ENCODE results near the gene RAP1GAP2. TPM values are rescaled to one million over a fixed set of nuclear protein-coding genes. Genes with fewer than 3 reads are reported as not detected.

The RAP1GAP2 gene
- total RNA-seq, 1 donor from 2014 or later: 8.6 TPM

GRCh38 chr17:2795441-2796163 lies 636 bp upstream of the RAP1GAP2 start:
- FAIRE-seq (no peak), DNase-seq (ENCODE audit: low read depth) (no peak)
- Histone ChIP-seq H3K4me3 (ENCODE audit: insufficient read depth, low read depth, low read length) (no peak overlapping the region), H2AFZ (ENCODE audit: low read depth, low read length) (no peak overlapping the region), H4K20me1 (ENCODE audit: insufficient read depth, low read length) (no peaks in the 10 kb centered on the region), H3K27me3 (ENCODE audit: insufficient read depth, low read length) (peaks cover 12% of the 10 kb centered on the region), H3K9ac (ENCODE audit: low read length) (no peak overlapping the region), H3K27ac (ENCODE audit: low read depth, low read length) (no peak overlapping the region), H3K79me2 (ENCODE audit: insufficient read depth, low read length) (no peaks in the 10 kb centered on the region), H3K4me1 (ENCODE audit: insufficient read depth, low read length) (no peaks in the 10 kb centered on the region), H3K9me3 (ENCODE audit: insufficient read depth, low read depth, low read length) (no peaks in the 10 kb centered on the region), H3K36me3 (ENCODE audit: insufficient read depth, low read length) (no peaks in the 10 kb centered on the region), H3K4me2 (ENCODE audit: low read length) (no peak overlapping the region)
- TF ChIP-seq EZH2 (IDR thresholded peaks at IDR 0.05; ENCODE audit: insufficient read depth, low read length): no peak
- TF ChIP-seq CTCF (IDR thresholded peaks at IDR 0.05; ENCODE audit: insufficient read depth, low read depth, low read length): no peak
- Mint-ChIP-seq H3K4me3 (ENCODE audit: unreplicated experiment) (no peak overlapping the region), H3K4me1 (ENCODE audit: low read depth, unreplicated experiment) (no peaks in the 10 kb centered on the region), H3K36me3 (ENCODE audit: low read depth, unreplicated experiment) (peaks cover 2% of the 10 kb centered on the region), H3K27me3 (ENCODE audit: low read depth, unreplicated experiment) (peaks cover 45% of the 10 kb centered on the region), H3K9me3 (ENCODE audit: unreplicated experiment) (no peaks in the 10 kb centered on the region), H3K27ac (ENCODE audit: unreplicated experiment) (no peak overlapping the region)

GRCh38 chr17:2797226-2797625 lies 988 bp downstream of the RAP1GAP2 start:
- Histone ChIP-seq H3K36me3 (ENCODE audit: insufficient read depth, low read length) (no peaks in the 10 kb centered on the region), H3K79me2 (ENCODE audit: insufficient read depth, low read length) (no peaks in the 10 kb centered on the region), H3K4me2 (ENCODE audit: low read length) (no peak overlapping the region), H3K9ac (ENCODE audit: low read length) (no peak overlapping the region), H3K27ac (ENCODE audit: low read depth, low read length) (no peak overlapping the region), H4K20me1 (ENCODE audit: insufficient read depth, low read length) (no peaks in the 10 kb centered on the region), H3K4me1 (ENCODE audit: insufficient read depth, low read length) (no peaks in the 10 kb centered on the region), H3K9me3 (ENCODE audit: insufficient read depth, low read depth, low read length) (no peaks in the 10 kb centered on the region), H3K4me3 (ENCODE audit: insufficient read depth, low read depth, low read length) (no peak overlapping the region), H3K27me3 (ENCODE audit: insufficient read depth, low read length) (peaks cover 13% of the 10 kb centered on the region), H2AFZ (ENCODE audit: low read depth, low read length) (no peak overlapping the region)
- H3K4me1 Mint-ChIP-seq (ENCODE audit: low read depth, unreplicated experiment): no peaks in the 10 kb centered on the region
- DNase-seq (ENCODE audit: low read depth) (no peak), FAIRE-seq (no peak)
- TF ChIP-seq CTCF (IDR thresholded peaks at IDR 0.05; ENCODE audit: insufficient read depth, low read depth, low read length): no peak
- H3K9me3 Mint-ChIP-seq (ENCODE audit: unreplicated experiment): no peaks in the 10 kb centered on the region
- peaks cover 2% of the 10 kb centered on the region for H3K36me3 Mint-ChIP-seq (ENCODE audit: low read depth, unreplicated experiment)
- H3K4me3 Mint-ChIP-seq (ENCODE audit: unreplicated experiment): no peak overlapping the region
- no peak overlapping the region for H3K27ac Mint-ChIP-seq (ENCODE audit: unreplicated experiment)
- peaks cover 42% of the 10 kb centered on the region for H3K27me3 Mint-ChIP-seq (ENCODE audit: low read depth, unreplicated experiment)

- no peaks in the 10 kb centered on the region for H4K20me1 ChIP-seq (ENCODE audit: insufficient read depth, low read length)
- H2AFZ ChIP-seq (ENCODE audit: low read depth, low read length): no peak overlapping the region
- no peak overlapping the region for H3K4me2 ChIP-seq (ENCODE audit: low read length)
- no peak overlapping the region for H3K9ac ChIP-seq (ENCODE audit: low read length)
- Mint-ChIP-seq H3K27me3 (ENCODE audit: low read depth, unreplicated experiment) (peaks cover 42% of the 10 kb centered on the region), H3K36me3 (ENCODE audit: low read depth, unreplicated experiment) (peaks cover 2% of the 10 kb centered on the region), H3K9me3 (ENCODE audit: unreplicated experiment) (no peaks in the 10 kb centered on the region), H3K4me1 (ENCODE audit: low read depth, unreplicated experiment) (no peaks in the 10 kb centered on the region), H3K27ac (ENCODE audit: unreplicated experiment) (no peak overlapping the region), H3K4me3 (ENCODE audit: unreplicated experiment) (no peak overlapping the region)
- H3K27ac ChIP-seq (ENCODE audit: low read depth, low read length): no peak overlapping the region
- no peak overlapping the region for H3K4me3 ChIP-seq (ENCODE audit: insufficient read depth, low read depth, low read length)
- no peaks in the 10 kb centered on the region for H3K36me3 ChIP-seq (ENCODE audit: insufficient read depth, low read length)
- peaks cover 13% of the 10 kb centered on the region for H3K27me3 ChIP-seq (ENCODE audit: insufficient read depth, low read length)
- no peaks in the 10 kb centered on the region for H3K9me3 ChIP-seq (ENCODE audit: insufficient read depth, low read depth, low read length)
- no peaks in the 10 kb centered on the region for H3K4me1 ChIP-seq (ENCODE audit: insufficient read depth, low read length)
- no peaks in the 10 kb centered on the region for H3K79me2 ChIP-seq (ENCODE audit: insufficient read depth, low read length)
- FAIRE-seq (no peak), DNase-seq (ENCODE audit: low read depth) (no peak)
- no peak for TF ChIP-seq EZH2 (IDR thresholded peaks at IDR 0.05; ENCODE audit: insufficient read depth, low read length)
- TF ChIP-seq CTCF (IDR thresholded peaks at IDR 0.05; ENCODE audit: insufficient read depth, low read depth, low read length): no peak
Measured at GRCh38 chr17:2797637-2798036, 1.4 kb downstream of the RAP1GAP2 start.
